Left lung (tissue), 10 donors: ENCODE results near the gene CCNL2. TPM values are rescaled to one million over a fixed set of nuclear protein-coding genes. Genes with fewer than 3 reads are reported as not detected.

ENCODE experiments used
- ATAC-seq: fragments of 200-7000 bp; cut with Tn5 transposase; one replicate; pipeline ENCODE4 v1.9.1; 2020; ENCODE audit warnings: moderate library complexity
- DNase-seq, 4 donors: peaks; one replicate each; pipeline ENCODE4 v3.0.0-alpha.2; 2013 to 2020
- H3K27ac ChIP-seq, 2 donors: fragments of 200-600 bp; sonication (generic) in 1 of 2; one replicate each; pipeline versions ENCODE4 v1.5.0 to v1.8.0; 2020 to 2021
- H3K27me3 ChIP-seq, 2 donors: fragments of 200-600 bp; sonication (generic) in 1 of 2; one replicate each; pipeline versions ENCODE4 v1.5.0 to v1.8.0; 2020 to 2021
- H3K36me3 ChIP-seq, 2 donors: fragments of 200-600 bp; sonication (generic) in 1 of 2; one replicate each; pipeline versions ENCODE4 v1.5.0 to v1.8.0; 2020 to 2021
- H3K4me1 ChIP-seq, 2 donors: fragments of 200-600 bp; one replicate each; pipeline ENCODE4 v1.8.0; 2021
- H3K4me3 ChIP-seq, 2 donors: fragments of 200-600 bp; sonication (generic) in 1 of 2; one replicate each; pipeline versions ENCODE4 v1.5.0 to v1.8.0; 2020 to 2021; ENCODE audit warnings: mild to moderate bottlenecking in 1 of 2
- H3K9me3 ChIP-seq, 2 donors: fragments of 200-600 bp; sonication (generic) in 1 of 2; one replicate each; pipeline versions ENCODE4 v1.5.0 to v1.8.0; 2020 to 2021
- CTCF ChIP-seq, 2 donors: fragments of 200-600 bp; sonication (generic) in 1 of 2; IDR thresholded peaks; one replicate each; pipeline versions ENCODE4 v1.5.0 to v1.8.0; 2021; ENCODE audit warnings: antibody characterized with exemption in 2 of 2
- intact Hi-C, 2 donors: fragments of 100-400 bp; cut with DNase I; formaldehyde crosslinking; loops; one replicate each; pipeline versions ENCODE4 v1.11.2 to v1.14.2; 2022
- polyA plus RNA-seq, 6 donors: library from polyadenylated mRNA; unstranded; fragments of 120-200 nt; gene quantifications; one replicate each; pipeline ENCODE4 v1.2.1, GENCODE V29; 2013; ENCODE audit not compliant: insufficient read length in 6 of 6
- total RNA-seq, 2 donors: library from RNA; stranded (reverse); fragmentation: NEBNext Ultra II Directional; extraction: Animal tissue kit (Norgen Biotek cat#: 25700); gene quantifications; one replicate each; pipeline ENCODE4 v1.2.1, GENCODE V29; 2021
- donor health status: DM: no; HTN: yes; CAD: no.
- donor health status: DM: no; HTN: no; CAD: no.

Gene CCNL2
- total and polyA plus RNA-seq, 8 donors = 142 to 405 (median 310) TPM

GRCh38 chr1:1400576-1401456 is 1.7 kb upstream of the CCNL2 start:
- peaks cover 0 to 77% of the 10 kb centered on the region in 2 donors for H3K36me3 ChIP-seq
- DNase-seq (peak in 1 of 4 donors; percentile 50), ATAC-seq (no peak)
- H3K9me3 ChIP-seq = no peaks in the 10 kb centered on the region
- H3K4me3 ChIP-seq = peak overlapping the region in 1 of 2 donors; percentile 91
- H3K4me1 ChIP-seq = peaks cover 16 to 58% of the 10 kb centered on the region in 2 donors
- H3K27me3 ChIP-seq = no peaks in the 10 kb centered on the region
- H3K27ac ChIP-seq = peak overlapping the region in 1 of 2 donors; percentile 91
- no peak for TF ChIP-seq CTCF (IDR thresholded peaks at IDR 0.05)
- intact Hi-C loops = no loop called here

DNA sequence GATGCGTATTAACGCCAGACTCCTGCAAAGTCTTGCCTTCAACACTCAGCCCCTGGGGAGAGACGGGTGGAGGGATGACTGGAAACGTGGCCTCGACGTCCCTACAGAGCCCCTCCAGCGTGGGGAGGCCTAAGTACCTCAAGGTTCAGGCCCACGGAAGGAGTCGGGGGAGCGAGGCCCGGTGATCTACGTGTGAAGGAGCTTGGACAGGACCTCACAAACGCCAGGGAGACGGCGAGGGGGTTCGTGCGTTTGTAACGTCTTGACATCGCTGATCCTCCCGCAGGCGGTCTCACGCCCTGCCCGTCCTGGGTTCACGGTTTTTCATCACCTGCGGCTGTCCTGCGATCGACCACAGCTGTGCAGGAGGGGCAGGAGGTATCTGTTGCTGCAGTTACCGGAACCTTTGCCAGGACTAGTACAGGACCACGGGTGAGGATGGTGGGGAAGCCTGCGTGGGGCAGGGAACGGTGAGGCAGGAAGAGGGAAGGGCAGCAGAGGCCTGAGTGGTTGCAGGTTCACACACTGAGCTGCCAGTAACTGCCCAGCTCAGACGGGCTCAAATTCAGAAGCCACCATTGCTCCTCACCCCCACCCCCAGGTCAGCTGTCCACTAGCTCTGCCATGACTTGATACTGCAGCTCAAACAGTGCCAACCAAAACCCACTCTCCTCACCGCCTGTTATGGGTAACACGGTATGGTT is 889 bp upstream of the CCNL2 start:
- DNase-seq (peak in 1 of 4 donors; percentile 82), ATAC-seq (peak; percentile 1)
- Histone ChIP-seq H3K9me3 (no peaks in the 10 kb centered on the region), H3K36me3 (peaks cover 0 to 77% of the 10 kb centered on the region in 2 donors), H3K27me3 (no peaks in the 10 kb centered on the region), H3K4me1 (peaks cover 16 to 56% of the 10 kb centered on the region in 2 donors), H3K4me3 (peak overlapping the region; percentile 91 to 96), H3K27ac (peak overlapping the region; percentile 73 to 91)
- intact Hi-C loops = no loop called here
- TF ChIP-seq CTCF (IDR thresholded peaks at IDR 0.05) = no peak

DNA sequence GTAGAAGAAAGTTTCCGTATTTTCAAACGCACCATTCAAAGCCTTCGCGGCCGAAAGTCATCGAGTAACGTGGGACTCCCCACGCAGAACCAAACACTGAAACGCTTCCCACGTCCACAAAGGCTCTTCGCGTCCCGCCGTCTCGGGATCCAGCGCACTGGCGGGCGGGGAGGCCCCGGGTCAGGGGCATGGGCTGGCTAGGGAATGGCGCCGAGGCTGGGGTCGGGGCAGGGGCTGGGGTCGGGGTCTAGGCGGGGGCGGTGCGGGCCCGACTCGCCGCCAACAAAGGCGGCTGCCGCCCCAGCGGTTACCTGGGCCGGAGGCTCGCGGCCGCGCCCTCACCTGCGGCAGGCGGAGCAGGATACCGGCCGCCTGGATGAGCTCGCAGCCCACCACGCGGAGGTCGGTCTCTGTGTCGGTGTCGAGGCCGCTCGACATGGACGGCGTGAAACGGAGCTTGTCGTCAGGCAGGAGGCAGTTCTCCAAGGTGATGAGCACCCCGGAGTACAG is 403 bp downstream of the CCNL2 start:
- Histone ChIP-seq H3K27me3 (no peaks in the 10 kb centered on the region), H3K36me3 (peaks cover 3 to 77% of the 10 kb centered on the region in 2 donors), H3K4me1 (peaks cover 16 to 47% of the 10 kb centered on the region in 2 donors), H3K4me3 (peak overlapping the region; percentile 91 to 96), H3K9me3 (no peaks in the 10 kb centered on the region), H3K27ac (peak overlapping the region; percentile 70 to 91)
- ATAC-seq = no peak
- intact Hi-C loops = no loop called here
- peak in 1 of 4 donors; percentile 83 for DNase-seq
- TF ChIP-seq CTCF (IDR thresholded peaks at IDR 0.05) = no peak

GRCh38 chr1:1397839-1398523 is 1.2 kb downstream of the CCNL2 start:
- intact Hi-C loops = no loop called here
- DNase-seq (peak in 1 of 4 donors; percentile 66), ATAC-seq (no peak)
- Histone ChIP-seq H3K36me3 (peaks cover 7 to 77% of the 10 kb centered on the region in 2 donors), H3K9me3 (no peaks in the 10 kb centered on the region), H3K4me3 (peak overlapping the region; percentile 91 to 96), H3K27me3 (no peaks in the 10 kb centered on the region), H3K4me1 (peaks cover 16 to 49% of the 10 kb centered on the region in 2 donors), H3K27ac (peak overlapping the region in 1 of 2 donors; percentile 91)
- TF ChIP-seq CTCF (IDR thresholded peaks at IDR 0.05) = no peak
